22Rv1 (cell line): ENCODE data around the gene HES1.

Source experiments
- ZFX ChIP-seq: fragments of 450-650 bp; IDR thresholded peaks from 2 replicates; pipeline ENCODE4 v1.6.1; 2017; ENCODE audit warnings: antibody characterized with exemption, borderline replicate concordance
- TF ChIP-seq, protein P1 (sequence below): fragments of 450-650 bp; IDR thresholded peaks from 2 replicates; pipeline ENCODE4 v1.5.1; 2017; ENCODE audit warnings: mild to moderate bottlenecking

DNA sequence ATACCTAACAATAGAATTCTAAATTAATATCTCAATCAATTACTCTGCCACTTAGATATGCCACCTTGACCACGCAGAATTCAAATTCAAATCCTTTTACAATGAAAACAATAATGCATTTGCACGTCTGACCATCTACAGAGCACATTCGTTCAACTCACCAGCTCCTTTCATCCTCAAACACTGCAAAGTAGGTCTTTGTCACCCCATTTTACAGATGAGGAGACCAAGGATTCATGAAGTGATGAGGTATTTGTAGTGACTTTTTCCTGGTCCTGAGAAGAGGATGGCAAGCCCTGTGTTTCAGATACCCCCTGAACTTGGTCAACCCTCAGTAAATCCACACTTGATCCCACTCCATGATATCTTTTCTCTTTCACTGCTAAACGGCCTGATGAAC, 42.2 kb downstream of the HES1 start:
- TF ChIP-seq, protein P1, sequence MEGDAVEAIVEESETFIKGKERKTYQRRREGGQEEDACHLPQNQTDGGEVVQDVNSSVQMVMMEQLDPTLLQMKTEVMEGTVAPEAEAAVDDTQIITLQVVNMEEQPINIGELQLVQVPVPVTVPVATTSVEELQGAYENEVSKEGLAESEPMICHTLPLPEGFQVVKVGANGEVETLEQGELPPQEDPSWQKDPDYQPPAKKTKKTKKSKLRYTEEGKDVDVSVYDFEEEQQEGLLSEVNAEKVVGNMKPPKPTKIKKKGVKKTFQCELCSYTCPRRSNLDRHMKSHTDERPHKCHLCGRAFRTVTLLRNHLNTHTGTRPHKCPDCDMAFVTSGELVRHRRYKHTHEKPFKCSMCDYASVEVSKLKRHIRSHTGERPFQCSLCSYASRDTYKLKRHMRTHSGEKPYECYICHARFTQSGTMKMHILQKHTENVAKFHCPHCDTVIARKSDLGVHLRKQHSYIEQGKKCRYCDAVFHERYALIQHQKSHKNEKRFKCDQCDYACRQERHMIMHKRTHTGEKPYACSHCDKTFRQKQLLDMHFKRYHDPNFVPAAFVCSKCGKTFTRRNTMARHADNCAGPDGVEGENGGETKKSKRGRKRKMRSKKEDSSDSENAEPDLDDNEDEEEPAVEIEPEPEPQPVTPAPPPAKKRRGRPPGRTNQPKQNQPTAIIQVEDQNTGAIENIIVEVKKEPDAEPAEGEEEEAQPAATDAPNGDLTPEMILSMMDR: no peak
- no peak for TF ChIP-seq ZFX
